CD4-positive, alpha-beta T cell treated with Interleukin-12 subunit alpha and Interleukin-12 subunit beta, for 1 hour (primary cell): ENCODE data around the gene ZNF691.
"Not testable (repeated sequence)": the region's sequence is repeated elsewhere in the genome, so short reads cannot be mapped to it uniquely, and the experiment has no call there.

ENCODE experiments used
- DNase-seq: peaks from one replicate; pipeline ENCODE4 v3.0.0-alpha.2; 2020

ZNF691 gene

GRCh38 chr1:42833981-42834380 lies 12.4 kb upstream of the ZNF691 start:
- no peak for DNase-seq

- DNase-seq: no peak
These were observed 11.6 kb upstream of the ZNF691 start for GRCh38 chr1:42834803-42835202.

DNA sequence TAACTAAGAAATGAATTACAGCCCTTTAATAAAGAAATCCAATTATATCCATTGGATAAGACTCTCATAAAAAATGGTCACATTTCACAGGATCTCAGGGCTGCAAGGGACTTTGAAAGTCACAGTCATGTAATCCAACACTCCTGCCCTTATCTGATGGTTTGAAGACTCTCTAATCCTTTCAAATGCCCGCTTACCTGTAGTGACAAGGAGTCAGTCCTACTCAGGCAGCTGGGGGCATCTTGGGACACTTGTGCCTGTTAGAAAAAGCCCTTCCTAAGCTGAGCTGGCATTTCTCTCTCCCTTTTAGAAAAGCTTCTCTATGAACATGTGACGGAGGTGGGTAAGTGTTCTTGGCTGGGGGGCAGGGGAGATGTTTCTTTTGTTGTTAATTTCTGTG lies 11.0 kb upstream of the ZNF691 start:
- no peak for DNase-seq

DNA sequence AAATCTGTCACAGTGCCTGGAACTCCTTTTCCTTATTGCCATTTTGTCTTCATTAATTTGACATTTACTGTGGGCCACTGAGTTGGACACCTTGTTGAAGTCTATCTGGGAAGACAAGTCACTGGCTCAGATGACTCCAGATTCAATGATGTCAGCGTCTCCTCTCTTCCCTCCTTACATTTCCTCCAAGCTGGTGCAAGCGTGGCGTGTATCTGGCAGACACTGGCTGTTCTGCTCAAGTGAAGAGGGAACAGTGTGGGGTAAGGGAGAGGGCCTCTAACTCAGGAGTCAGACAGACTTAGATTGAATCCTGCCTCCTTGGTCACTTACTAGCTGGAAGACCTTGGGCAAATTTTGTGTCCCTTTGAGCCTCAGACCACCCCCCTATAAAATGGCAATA lies 8.7 kb upstream of the ZNF691 start:
- DNase-seq: no peak

DNA sequence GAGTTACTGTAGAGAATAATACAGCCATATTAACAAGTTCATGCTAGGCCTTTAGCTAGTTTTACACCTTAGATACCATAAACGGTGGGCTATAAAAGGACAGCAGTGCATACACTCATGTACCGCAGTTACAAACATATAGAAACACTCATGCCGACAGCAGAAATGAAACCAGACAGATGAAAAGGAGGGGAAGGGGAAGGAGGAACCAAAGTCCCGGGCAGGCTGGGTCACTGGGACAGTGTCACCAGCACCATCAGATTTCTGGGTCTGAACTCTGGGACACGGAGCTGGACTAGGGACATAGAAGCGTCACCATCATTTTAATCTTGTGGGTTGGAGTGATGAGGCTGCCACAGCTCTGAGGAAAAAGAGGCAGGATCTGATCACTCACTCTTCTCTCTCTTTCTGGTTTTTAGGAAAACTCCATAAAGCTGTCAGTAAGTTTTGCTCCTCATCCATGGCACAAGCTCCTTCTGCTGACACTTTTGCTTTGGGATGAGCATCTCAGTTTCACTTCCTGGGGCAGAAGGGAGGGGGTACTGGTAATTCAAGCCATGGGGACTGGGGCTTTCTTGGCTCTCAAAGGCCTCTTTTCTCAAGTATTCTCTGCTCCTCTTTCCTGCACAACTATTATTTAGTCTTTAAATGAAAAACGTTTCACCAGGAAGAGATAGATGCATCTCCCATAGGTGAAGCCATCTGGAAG lies 7.8 kb upstream of the ZNF691 start:
- no peak for DNase-seq

DNA sequence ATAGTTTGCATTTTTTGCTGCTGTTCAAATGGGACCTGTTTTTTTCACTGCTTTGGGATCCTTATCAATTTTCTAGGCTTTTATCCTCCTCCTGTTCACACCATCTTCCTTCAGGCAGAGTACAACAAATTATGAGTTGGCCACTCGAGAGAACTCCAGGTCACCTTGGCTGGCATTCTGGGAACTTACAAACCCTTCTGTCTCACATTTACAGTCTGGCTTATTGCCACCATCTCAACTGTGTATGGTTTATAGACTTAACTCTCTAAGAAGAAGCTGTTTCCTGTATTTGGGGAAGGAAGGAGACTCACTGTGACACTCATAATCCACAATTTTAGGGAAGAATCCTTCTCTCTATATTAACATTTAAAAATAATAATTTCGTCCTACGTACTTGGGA lies 5.4 kb upstream of the ZNF691 start:
- no peak for DNase-seq

GRCh38 chr1:42841440-42842147 lies 4.8 kb upstream of the ZNF691 start:
- DNase-seq: no peak

GRCh38 chr1:42844592-42845140 lies 1.7 kb upstream of the ZNF691 start:
- no peak for DNase-seq

GRCh38 chr1:42845193-42845592 lies 1.2 kb upstream of the ZNF691 start:
- DNase-seq: no peak

GRCh38 chr1:42845866-42846256 lies 552 bp upstream of the ZNF691 start:
- DNase-seq: no peak

- no peak for DNase-seq
These were observed 740 bp downstream of the ZNF691 start for GRCh38 chr1:42847111-42847595.

- no peak for DNase-seq
These were observed 1.5 kb downstream of the ZNF691 start for GRCh38 chr1:42847721-42848460.

DNA sequence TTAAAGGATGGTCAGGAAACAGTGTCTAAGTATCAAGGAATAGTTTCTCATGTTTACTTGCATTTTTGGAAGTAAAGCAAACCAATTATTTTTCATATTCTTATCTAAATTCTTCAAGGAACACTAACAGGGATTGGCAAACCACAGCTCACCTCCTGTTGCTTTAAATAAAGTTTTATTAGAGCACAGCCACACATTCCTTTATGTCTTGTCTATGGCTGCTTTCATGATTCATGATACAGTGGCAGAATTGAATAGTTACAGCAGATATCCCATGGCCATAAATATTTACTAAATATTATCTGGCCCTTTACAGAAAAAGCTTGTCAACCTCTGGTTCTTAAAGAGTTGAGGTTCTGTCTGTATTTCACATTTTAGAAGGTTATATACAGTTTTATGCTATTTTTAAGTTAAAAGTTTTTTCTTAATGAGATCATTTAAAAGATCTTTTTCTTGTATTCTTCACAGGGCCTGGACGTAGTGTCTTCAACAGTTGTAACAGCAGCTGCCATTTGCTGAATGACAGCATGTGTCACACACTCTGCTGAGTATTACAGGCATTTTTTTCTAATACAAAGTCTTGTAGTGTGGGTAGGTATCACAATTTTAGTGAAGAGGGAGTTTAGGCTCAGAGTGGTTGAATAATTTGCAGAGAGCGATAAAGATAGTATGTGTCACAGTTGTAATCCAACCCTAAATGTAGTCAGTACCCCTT lies 2.6 kb downstream of the ZNF691 start:
- no peak for DNase-seq

DNA sequence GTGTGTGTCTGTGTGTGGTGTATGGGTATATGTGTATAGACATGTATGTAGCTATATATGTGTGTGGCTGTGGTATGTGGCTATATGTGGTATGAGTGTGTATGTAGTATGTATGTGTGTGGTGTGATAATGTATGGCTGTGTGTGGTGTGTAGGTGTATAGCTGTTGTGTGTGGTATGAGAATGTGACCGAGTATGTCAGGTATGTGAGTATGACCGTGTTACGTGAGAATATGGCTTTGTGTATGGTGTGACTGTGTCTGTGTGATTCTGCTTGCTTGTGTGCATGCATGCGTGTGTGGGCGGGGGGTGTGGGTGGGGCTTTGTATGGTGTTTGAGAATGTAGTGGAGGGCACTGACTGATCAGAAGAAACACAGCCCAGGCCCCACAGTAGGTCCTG lies 3.5 kb downstream of the ZNF691 start:
- DNase-seq: no peak

DNA sequence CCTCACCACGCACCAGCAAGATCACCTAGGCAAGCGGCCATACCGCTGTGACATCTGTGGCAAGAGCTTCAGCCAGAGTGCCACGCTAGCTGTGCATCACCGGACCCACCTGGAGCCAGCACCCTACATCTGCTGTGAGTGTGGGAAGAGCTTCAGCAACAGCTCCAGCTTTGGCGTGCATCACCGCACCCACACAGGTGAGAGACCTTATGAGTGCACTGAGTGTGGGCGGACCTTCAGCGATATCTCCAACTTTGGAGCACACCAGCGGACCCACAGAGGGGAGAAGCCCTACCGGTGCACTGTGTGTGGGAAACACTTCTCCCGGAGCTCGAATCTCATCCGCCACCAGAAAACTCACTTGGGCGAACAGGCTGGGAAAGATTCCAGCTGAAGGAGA lies 5.0 kb downstream of the ZNF691 start:
- DNase-seq: no peak

- DNase-seq: no peak
These were observed 5.7 kb downstream of the ZNF691 start for GRCh38 chr1:42851960-42852607.

DNA sequence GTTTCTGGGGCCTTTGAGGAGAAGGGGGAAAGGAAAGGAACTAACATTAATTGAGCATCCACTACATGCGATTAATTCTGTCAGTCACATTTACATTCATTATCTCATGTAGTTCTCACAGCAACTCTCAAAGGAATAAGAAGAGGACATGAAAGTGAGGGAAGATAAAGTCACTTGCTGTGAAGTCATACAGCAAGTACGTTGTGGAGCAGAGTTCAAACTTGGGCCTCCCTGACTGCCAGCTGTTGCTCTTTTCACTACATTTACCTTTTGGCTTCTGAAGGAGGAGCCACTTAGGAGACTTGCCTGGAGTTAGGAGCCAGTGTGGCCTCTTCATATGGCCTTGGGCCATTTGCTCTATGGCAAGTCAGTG lies 6.2 kb downstream of the ZNF691 start:
- DNase-seq: no peak

DNA sequence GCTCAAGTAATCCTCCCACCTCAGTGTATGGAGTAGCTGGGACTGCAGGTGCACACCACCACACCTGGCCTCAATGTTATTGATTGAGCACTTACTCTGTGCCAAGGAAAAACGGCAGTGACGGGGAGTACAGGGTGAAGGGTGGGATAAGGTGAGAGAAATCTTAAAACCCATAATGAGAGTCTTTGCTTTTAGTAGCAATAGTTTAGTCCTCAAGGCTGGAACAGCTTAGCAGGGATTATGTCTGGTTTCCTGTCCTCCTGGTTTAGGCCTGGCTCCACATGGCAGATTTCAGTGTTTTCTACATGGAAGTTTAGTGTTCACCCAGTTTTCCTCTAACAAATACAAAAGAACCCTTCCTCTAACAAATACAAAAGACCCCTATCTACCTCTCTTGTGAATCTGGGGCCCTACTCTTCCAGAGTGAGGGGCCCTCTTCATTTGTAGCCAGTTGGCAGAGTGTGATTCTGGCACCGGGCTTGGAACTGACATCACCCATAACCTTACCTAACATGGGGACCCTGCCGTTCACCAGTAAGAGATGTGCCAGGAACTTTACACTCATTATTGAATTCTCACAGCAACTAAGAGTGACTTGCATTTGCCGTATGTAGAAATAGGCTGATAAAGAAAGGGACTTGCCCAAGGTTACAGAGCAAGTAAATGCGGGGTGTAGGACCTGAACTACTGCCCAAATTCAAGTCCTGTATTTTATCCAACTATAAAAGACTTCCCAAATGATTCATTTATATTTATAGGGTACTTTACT lies 6.9 kb downstream of the ZNF691 start:
- DNase-seq: no peak

GRCh38 chr1:42856554-42856953 lies 10.1 kb downstream of the ZNF691 start:
- not testable (repeated sequence) for DNase-seq

DNA sequence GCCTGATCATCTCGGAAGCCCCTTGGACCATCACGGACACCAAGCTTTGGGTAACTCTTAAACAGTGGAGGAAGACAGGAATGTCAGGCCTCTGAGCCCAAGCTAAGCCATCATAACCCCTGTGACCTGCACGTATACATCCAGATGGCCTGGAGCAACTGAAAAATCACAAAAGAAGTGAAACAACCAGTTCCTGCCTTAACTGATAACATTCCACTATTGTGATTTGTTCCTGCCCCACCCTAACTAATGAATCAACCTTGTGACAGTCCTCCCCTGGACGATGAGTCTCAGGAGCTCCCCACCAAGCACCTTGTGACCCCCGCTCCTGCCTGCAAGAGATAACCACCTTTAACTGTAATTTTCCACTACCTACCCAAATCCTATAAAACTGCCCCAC lies 13.0 kb downstream of the ZNF691 start:
- DNase-seq: not testable (repeated sequence)

DNA sequence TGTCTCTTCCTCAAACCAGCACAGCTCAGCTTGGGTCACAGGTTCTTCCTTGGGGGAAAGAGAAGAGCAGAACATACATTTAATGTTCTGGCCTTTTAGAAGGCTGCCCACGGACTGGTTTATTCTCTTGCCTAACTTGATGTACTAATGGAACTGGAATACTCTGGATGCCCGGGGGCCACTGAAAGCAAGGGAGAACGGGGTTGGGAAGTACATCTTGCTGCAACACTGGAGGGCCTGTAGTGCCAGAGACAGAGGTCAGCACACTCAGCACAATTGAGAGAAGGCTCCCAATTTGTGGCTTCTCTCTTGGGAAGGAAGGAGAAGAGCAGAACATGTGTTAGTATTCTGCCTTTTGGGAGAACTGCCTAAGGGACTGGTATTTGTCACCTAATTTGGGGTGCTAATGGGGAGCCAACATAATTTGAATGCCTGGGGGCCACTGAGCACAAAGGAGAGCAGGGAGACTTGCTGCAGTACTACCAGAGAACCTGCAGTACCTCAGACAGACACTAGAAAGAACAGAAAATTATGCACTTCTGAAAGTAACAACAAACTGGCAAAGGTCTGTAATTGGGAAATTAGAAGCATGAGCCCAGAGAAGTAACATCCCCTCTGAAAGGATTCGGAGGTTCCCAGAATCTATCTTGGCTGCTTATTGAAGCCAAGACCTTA lies 14.1 kb downstream of the ZNF691 start:
- no peak for DNase-seq
